Stimulated activated naive CD8-positive, alpha-beta T cell treated with anti-CD3 and anti-CD28 coated beads, Interleukin-15, Interleukin-2, amounts not matched to agents 100 ng/mL and 50 ng/mL, for 24 hours (primary cell): ENCODE results near the gene CXXC5.
A peak's percentile ranks its signal among the peaks of the same experiment; 100 is the strongest.

ENCODE experiments used
- H3K27ac Mint-ChIP-seq: one replicate; pipeline ENCODE4 v1.8.0; 2021; ENCODE audit warnings: mild to moderate bottlenecking, mixed read lengths
- H3K27me3 Mint-ChIP-seq: one replicate; pipeline ENCODE4 v1.8.0; 2021; ENCODE audit warnings: mixed read lengths
- H3K36me3 Mint-ChIP-seq: one replicate; pipeline ENCODE4 v1.8.0; 2021; ENCODE audit warnings: low read depth, mixed read lengths
- H3K4me1 Mint-ChIP-seq: one replicate; pipeline ENCODE4 v1.8.0; 2021; ENCODE audit warnings: low read depth, mixed read lengths
- H3K4me3 Mint-ChIP-seq: one replicate; pipeline ENCODE4 v1.8.0; 2021; ENCODE audit warnings: mild to moderate bottlenecking, mixed read lengths
- H3K9me3 Mint-ChIP-seq: one replicate; pipeline ENCODE4 v1.8.0; 2021; ENCODE audit warnings: mixed read lengths

CXXC5 gene

GRCh38 chr5:139695178-139695573, 47.0 kb downstream of the CXXC5 start:
- peaks cover 3% of the 10 kb centered on the region for H3K27me3 Mint-ChIP-seq

GRCh38 chr5:139696167-139696893, 48.2 kb downstream of the CXXC5 start:
- H3K4me1 Mint-ChIP-seq, result peaks cover 40% of the 10 kb centered on the region
- H3K27ac Mint-ChIP-seq, result peak overlapping the region; percentile 87
- peak overlapping the region; percentile 74 for H3K4me3 Mint-ChIP-seq
- no peaks in the 10 kb centered on the region for H3K9me3 Mint-ChIP-seq
- peaks cover 3% of the 10 kb centered on the region for H3K27me3 Mint-ChIP-seq
- no peaks in the 10 kb centered on the region for H3K36me3 Mint-ChIP-seq

More at GRCh38 chr5:139695178-139695573, 47.0 kb downstream of the CXXC5 start:
- no peak overlapping the region for H3K4me3 Mint-ChIP-seq
- H3K4me1 Mint-ChIP-seq, result peaks cover 31% of the 10 kb centered on the region
- H3K36me3 Mint-ChIP-seq, result no peaks in the 10 kb centered on the region
- H3K27ac Mint-ChIP-seq, result no peak overlapping the region
- H3K9me3 Mint-ChIP-seq, result no peaks in the 10 kb centered on the region

GRCh38 chr5:139696894-139697658, 48.9 kb downstream of the CXXC5 start:
- H3K27me3 Mint-ChIP-seq, result peaks cover 3% of the 10 kb centered on the region
- H3K27ac Mint-ChIP-seq, result no peak overlapping the region
- H3K4me1 Mint-ChIP-seq, result peaks cover 44% of the 10 kb centered on the region
- H3K9me3 Mint-ChIP-seq, result no peaks in the 10 kb centered on the region
- H3K4me3 Mint-ChIP-seq, result peak overlapping the region; percentile 74
- H3K36me3 Mint-ChIP-seq, result no peaks in the 10 kb centered on the region

- Mint-ChIP-seq H3K4me1 (peaks cover 50% of the 10 kb centered on the region), H3K27me3 (peaks cover 6% of the 10 kb centered on the region), H3K4me3 (no peak overlapping the region), H3K36me3 (no peaks in the 10 kb centered on the region), H3K9me3 (no peaks in the 10 kb centered on the region), H3K27ac (peak overlapping the region; percentile 21)
Observed at GRCh38 chr5:139698490-139699146, 50.5 kb downstream of the CXXC5 start.

GRCh38 chr5:139699351-139699750, 51.2 kb downstream of the CXXC5 start:
- H3K4me1 Mint-ChIP-seq, result peaks cover 55% of the 10 kb centered on the region
- H3K27ac Mint-ChIP-seq, result no peak overlapping the region
- peaks cover 6% of the 10 kb centered on the region for H3K27me3 Mint-ChIP-seq
- H3K36me3 Mint-ChIP-seq, result no peaks in the 10 kb centered on the region
- H3K4me3 Mint-ChIP-seq, result no peak overlapping the region
- no peaks in the 10 kb centered on the region for H3K9me3 Mint-ChIP-seq

GRCh38 chr5:139700711-139701055, 52.5 kb downstream of the CXXC5 start:
- Mint-ChIP-seq H3K4me3 (no peak overlapping the region), H3K27ac (no peak overlapping the region), H3K27me3 (peaks cover 6% of the 10 kb centered on the region)

GRCh38 chr5:139701056-139701741, 53.0 kb downstream of the CXXC5 start:
- H3K27ac Mint-ChIP-seq, result no peak overlapping the region

More at GRCh38 chr5:139700711-139701055, 52.5 kb downstream of the CXXC5 start:
- Mint-ChIP-seq H3K4me1 (peaks cover 57% of the 10 kb centered on the region), H3K36me3 (no peaks in the 10 kb centered on the region), H3K9me3 (no peaks in the 10 kb centered on the region)

GRCh38 chr5:139702548-139702947, 54.4 kb downstream of the CXXC5 start:
- Mint-ChIP-seq H3K27me3 (peaks cover 3% of the 10 kb centered on the region), H3K9me3 (no peaks in the 10 kb centered on the region), H3K36me3 (no peaks in the 10 kb centered on the region), H3K4me3 (no peak overlapping the region), H3K27ac (no peak overlapping the region), H3K4me1 (peaks cover 44% of the 10 kb centered on the region)

More at GRCh38 chr5:139701056-139701741, 53.0 kb downstream of the CXXC5 start:
- Mint-ChIP-seq H3K9me3 (no peaks in the 10 kb centered on the region), H3K4me3 (no peak overlapping the region), H3K36me3 (no peaks in the 10 kb centered on the region), H3K27me3 (peaks cover 6% of the 10 kb centered on the region), H3K4me1 (peaks cover 55% of the 10 kb centered on the region)

GRCh38 chr5:139704748-139705147, 56.6 kb downstream of the CXXC5 start:
- H3K27ac Mint-ChIP-seq, result no peak overlapping the region
- peaks cover 3% of the 10 kb centered on the region for H3K27me3 Mint-ChIP-seq
- H3K4me1 Mint-ChIP-seq, result peaks cover 39% of the 10 kb centered on the region
- H3K4me3 Mint-ChIP-seq, result no peak overlapping the region
- H3K9me3 Mint-ChIP-seq, result no peaks in the 10 kb centered on the region
- no peaks in the 10 kb centered on the region for H3K36me3 Mint-ChIP-seq

GRCh38 chr5:139705191-139705590, 57.0 kb downstream of the CXXC5 start:
- H3K4me3 Mint-ChIP-seq, result no peak overlapping the region
- peaks cover 42% of the 10 kb centered on the region for H3K4me1 Mint-ChIP-seq
- peaks cover 3% of the 10 kb centered on the region for H3K27me3 Mint-ChIP-seq
- no peak overlapping the region for H3K27ac Mint-ChIP-seq
- no peaks in the 10 kb centered on the region for H3K36me3 Mint-ChIP-seq
- no peaks in the 10 kb centered on the region for H3K9me3 Mint-ChIP-seq

GRCh38 chr5:139705655-139706587, 57.8 kb downstream of the CXXC5 start:
- peaks cover 3% of the 10 kb centered on the region for H3K27me3 Mint-ChIP-seq
- H3K27ac Mint-ChIP-seq, result no peak overlapping the region
- H3K9me3 Mint-ChIP-seq, result no peaks in the 10 kb centered on the region
- H3K4me1 Mint-ChIP-seq, result peaks cover 41% of the 10 kb centered on the region
- no peaks in the 10 kb centered on the region for H3K36me3 Mint-ChIP-seq
- no peak overlapping the region for H3K4me3 Mint-ChIP-seq

GRCh38 chr5:139707445-139708003, 59.4 kb downstream of the CXXC5 start:
- Mint-ChIP-seq H3K9me3 (no peaks in the 10 kb centered on the region), H3K36me3 (no peaks in the 10 kb centered on the region), H3K4me3 (no peak overlapping the region), H3K27me3 (peaks cover 4% of the 10 kb centered on the region), H3K27ac (no peak overlapping the region), H3K4me1 (peaks cover 35% of the 10 kb centered on the region)

- H3K27me3 Mint-ChIP-seq, result peaks cover 4% of the 10 kb centered on the region
- no peak overlapping the region for H3K27ac Mint-ChIP-seq
- H3K4me1 Mint-ChIP-seq, result peaks cover 34% of the 10 kb centered on the region
- H3K4me3 Mint-ChIP-seq, result no peak overlapping the region
- H3K36me3 Mint-ChIP-seq, result no peaks in the 10 kb centered on the region
- no peaks in the 10 kb centered on the region for H3K9me3 Mint-ChIP-seq
Observed at GRCh38 chr5:139708434-139708861, 60.3 kb downstream of the CXXC5 start.
